Caco-2 (cell line): Measurements from ENCODE around the gene SIGLEC9. TPM values are rescaled to one million over a fixed set of nuclear protein-coding genes. Genes with fewer than 3 reads are reported as not detected.

Source experiments
- BruUV-seq: library from RNA; stranded (reverse); fragments of 400-500 nt; replicated peaks from 2 replicates; lab custom pipeline; 2021; lab: Mats Ljungman, UMichigan
- CTCF ChIA-PET: fragments of 300-600 bp; sonication (Branson Sonifier 250); formaldehyde crosslinking; loops from one replicate; lab custom pipeline; 2022; ENCODE audit warnings: antibody characterized with exemption; lab: Charles Lee
- POLR2A ChIA-PET: fragments of 300-600 bp; sonication (Branson Sonifier 250); formaldehyde crosslinking; loops from one replicate; lab custom pipeline; 2022; ENCODE audit warnings: antibody characterized with exemption; lab: Charles Lee
- DNase-seq, 2 experiments: peaks; one replicate each; pipeline versions ENCODE4 v3.0.0 to v3.0.0-alpha.2; 2020 to 2022
- H3K27me3 ChIP-seq: replicated peaks from 2 replicates; pipeline ENCODE4 v1.6.0; 2011; ENCODE audit warnings: low read length; ENCODE audit not compliant: control insufficient read depth, insufficient read depth
- H3K36me3 ChIP-seq: 2 replicates; pipeline ENCODE4 v1.5.1; 2011; ENCODE audit warnings: low read length; ENCODE audit not compliant: control insufficient read depth, insufficient read depth
- H3K4me1 ChIP-seq: fragments of 250-450 bp; sonication (Bioruptor Pico); 2 replicates; pipeline ENCODE4 v1.5.1; 2020; ENCODE audit warnings: mild to moderate bottlenecking
- H3K4me3 ChIP-seq: 2 replicates; pipeline ENCODE4 v1.5.1; 2011; ENCODE audit warnings: low read depth, mild to moderate bottlenecking, control low read depth, low read length
- H3K9me3 ChIP-seq: fragments of 250-450 bp; sonication (Bioruptor Pico); 2 replicates; pipeline ENCODE4 v1.5.1; 2020; ENCODE audit warnings: mild to moderate bottlenecking, moderate library complexity
- H3K27ac Mint-ChIP-seq: one replicate; pipeline ENCODE4 v1.8.0; 2022; ENCODE audit warnings: mixed read lengths; ENCODE audit not compliant: unreplicated experiment
- H3K27me3 Mint-ChIP-seq: one replicate; pipeline ENCODE4 v1.8.0; 2022; ENCODE audit warnings: mixed read lengths; ENCODE audit not compliant: insufficient read depth, unreplicated experiment
- H3K36me3 Mint-ChIP-seq: one replicate; pipeline ENCODE4 v1.8.0; 2022; ENCODE audit warnings: mild to moderate bottlenecking, mixed read lengths; ENCODE audit not compliant: insufficient read depth, unreplicated experiment
- H3K4me1 Mint-ChIP-seq: one replicate; pipeline ENCODE4 v1.8.0; 2022; ENCODE audit warnings: low read depth, mixed read lengths; ENCODE audit not compliant: unreplicated experiment
- H3K4me3 Mint-ChIP-seq: one replicate; pipeline ENCODE4 v1.8.0; 2022; ENCODE audit warnings: mild to moderate bottlenecking, moderate library complexity, mixed read lengths; ENCODE audit not compliant: unreplicated experiment
- H3K9me3 Mint-ChIP-seq: one replicate; pipeline ENCODE4 v1.8.0; 2022; ENCODE audit warnings: mixed read lengths; ENCODE audit not compliant: unreplicated experiment
- intact Hi-C: fragments of 100-400 bp; cut with micrococcal nuclease; formaldehyde crosslinking; loops from one replicate; pipeline ENCODE4 v1.10.0; 2022; ENCODE audit not compliant: unreplicated experiment
- total RNA-seq: library from RNA; stranded (reverse); gene quantifications from 2 replicates; pipeline ENCODE4 v1.2.3, GENCODE V29; 2022
- TF ChIP-seq, protein P1 (sequence below), 2 experiments: fragments of 200-600 bp in 1 of 2; IDR thresholded peaks; 1 replicate in 1 of 2; 2 replicates in 1 of 2; pipeline versions ENCODE4 v1.5.1 to v1.8.0; 2011 to 2022; ENCODE audit warnings: antibody characterized with exemption in 1 of 2, control low read depth in 1 of 2, inconsistent platforms in 1 of 2, low read depth in 1 of 2, low read length in 1 of 2, mild to moderate bottlenecking in 1 of 2, moderate library complexity in 1 of 2; ENCODE audit not compliant: insufficient read depth in 1 of 2, severe bottlenecking in 1 of 2, unreplicated experiment in 1 of 2

Gene SIGLEC9
- total RNA-seq, 1 experiment from 2014 or later = not detected

- POLR2A ChIA-PET = no interaction called here
Observed at GRCh38 chr19:51091895-51092873, 32.5 kb upstream of the SIGLEC9 start.

GRCh38 chr19:51093101-51093500, 31.6 kb upstream of the SIGLEC9 start:
- no TSS peak for BruUV-seq
- DNase-seq = no peak
- Mint-ChIP-seq H3K4me3 (no peak overlapping the region), H3K4me1 (peaks cover 14% of the 10 kb centered on the region), H3K36me3 (peaks cover 13% of the 10 kb centered on the region), H3K9me3 (no peaks in the 10 kb centered on the region), H3K27me3 (no peaks in the 10 kb centered on the region), H3K27ac (no peak overlapping the region)
- no peaks in the 10 kb centered on the region for H3K9me3 ChIP-seq
- no peak overlapping the region for H3K4me3 ChIP-seq
- ChIA-PET POLR2A (no interaction called here), CTCF (interaction anchor here (2.3 kb wide), 1 partner anchor 72 kb away, joined by 11 read pairs; no protein-coding TSS in a partner anchor)
- H3K27me3 ChIP-seq = no peaks in the 10 kb centered on the region
- H3K36me3 ChIP-seq = no peaks in the 10 kb centered on the region; the same call in 1 of the 2 replicates
- TF ChIP-seq, protein P1, sequence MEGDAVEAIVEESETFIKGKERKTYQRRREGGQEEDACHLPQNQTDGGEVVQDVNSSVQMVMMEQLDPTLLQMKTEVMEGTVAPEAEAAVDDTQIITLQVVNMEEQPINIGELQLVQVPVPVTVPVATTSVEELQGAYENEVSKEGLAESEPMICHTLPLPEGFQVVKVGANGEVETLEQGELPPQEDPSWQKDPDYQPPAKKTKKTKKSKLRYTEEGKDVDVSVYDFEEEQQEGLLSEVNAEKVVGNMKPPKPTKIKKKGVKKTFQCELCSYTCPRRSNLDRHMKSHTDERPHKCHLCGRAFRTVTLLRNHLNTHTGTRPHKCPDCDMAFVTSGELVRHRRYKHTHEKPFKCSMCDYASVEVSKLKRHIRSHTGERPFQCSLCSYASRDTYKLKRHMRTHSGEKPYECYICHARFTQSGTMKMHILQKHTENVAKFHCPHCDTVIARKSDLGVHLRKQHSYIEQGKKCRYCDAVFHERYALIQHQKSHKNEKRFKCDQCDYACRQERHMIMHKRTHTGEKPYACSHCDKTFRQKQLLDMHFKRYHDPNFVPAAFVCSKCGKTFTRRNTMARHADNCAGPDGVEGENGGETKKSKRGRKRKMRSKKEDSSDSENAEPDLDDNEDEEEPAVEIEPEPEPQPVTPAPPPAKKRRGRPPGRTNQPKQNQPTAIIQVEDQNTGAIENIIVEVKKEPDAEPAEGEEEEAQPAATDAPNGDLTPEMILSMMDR (IDR thresholded peaks at IDR 0.05; ENCODE audit: insufficient read depth in 1 of 2, low read depth in 1 of 2, low read length in 1 of 2, severe bottlenecking in 1 of 2, unreplicated experiment in 1 of 2) = no peak
- intact Hi-C loops = no loop called here
- H3K4me1 ChIP-seq = no peaks in the 10 kb centered on the region

More at GRCh38 chr19:51091895-51092873, 32.5 kb upstream of the SIGLEC9 start:
- H3K27ac Mint-ChIP-seq = peak overlapping the region; percentile 10
- Histone ChIP-seq H3K27me3 (no peaks in the 10 kb centered on the region), H3K9me3 (no peaks in the 10 kb centered on the region), H3K4me3 (no peak overlapping the region), H3K4me1 (no peaks in the 10 kb centered on the region), H3K36me3 (no peaks in the 10 kb centered on the region; the same call in 1 of the 2 replicates)
- no TSS peak for BruUV-seq
- intact Hi-C loops = no loop called here
- no peak for DNase-seq
- H3K4me3 Mint-ChIP-seq = no peak overlapping the region
- TF ChIP-seq, protein P1 (IDR thresholded peaks at IDR 0.05; ENCODE audit: insufficient read depth in 1 of 2, low read depth in 1 of 2, low read length in 1 of 2, severe bottlenecking in 1 of 2, unreplicated experiment in 1 of 2) = no peak
- peaks cover 14% of the 10 kb centered on the region for H3K4me1 Mint-ChIP-seq
- no peaks in the 10 kb centered on the region for H3K9me3 Mint-ChIP-seq
- no peaks in the 10 kb centered on the region for H3K27me3 Mint-ChIP-seq
- peaks cover 12% of the 10 kb centered on the region for H3K36me3 Mint-ChIP-seq
- CTCF ChIA-PET = interaction anchor here (2.3 kb wide), 1 partner anchor 71 kb away, joined by 11 read pairs; no protein-coding TSS in a partner anchor
